ENCODE data around the gene PMPCA. TPM values are rescaled to one million over a fixed set of nuclear protein-coding genes. Genes with fewer than 3 reads are reported as not detected.

PMPCA gene
- total and polyA plus RNA-seq, 2 donors (not counting 3 experiments of a cell fraction or from before 2014, with no cell fraction given), result 69.0 to 75.3 TPM

- CTCF ChIA-PET, result no interaction called here
Measured at GRCh38 chr9:136443687-136444086, 33.2 kb downstream of the PMPCA start.

GRCh38 chr9:136444102-136444501, 33.6 kb downstream of the PMPCA start:
- no peaks in the 10 kb centered on the region for H3K4me1 ChIP-seq (ENCODE audit: control insufficient read depth, extremely low read depth, insufficient read depth, low read length)
- no TSS peak for BruUV-seq (replicated peaks)
- FAIRE-seq (no peak), DNase-seq (ENCODE audit: low read depth, low spot score) (no peak)
- no peaks in the 10 kb centered on the region for H3K9me3 ChIP-seq (replicated peaks; ENCODE audit: control insufficient read depth, insufficient read depth, low read length)
- H3K4me3 ChIP-seq (replicated peaks in 1 of 3; ENCODE audit: insufficient read depth in 1 of 3, low read depth in 1 of 3, low read length in 3 of 3), result no peak overlapping the region
- no peak overlapping the region for H3K9ac ChIP-seq (replicated peaks; ENCODE audit: extremely low read depth, insufficient read depth, low read length)
- H4K20me1 ChIP-seq (replicated peaks; ENCODE audit: control insufficient read depth, extremely low read depth, insufficient read depth, low read length), result no peaks in the 10 kb centered on the region
- TF ChIP-seq POLR2A (IDR thresholded peaks at IDR 0.05; ENCODE audit: low read depth, low read length) (no peak), FOS (IDR thresholded peaks at IDR 0.05; ENCODE audit: borderline replicate concordance, insufficient read depth, low read length) (no peak), POLR2AphosphoS5 (IDR thresholded peaks at IDR 0.05; ENCODE audit: insufficient read depth, low read depth, low read length) (no peak), MAX (IDR thresholded peaks at IDR 0.05; ENCODE audit: insufficient read depth, insufficient read length) (no peak), EZH2 (IDR thresholded peaks at IDR 0.05; ENCODE audit: borderline replicate concordance, low read depth, low read length, severe bottlenecking) (no peak), JUN (IDR thresholded peaks at IDR 0.05; ENCODE audit: borderline replicate concordance, insufficient read depth, insufficient read length, low read depth) (no peak), CTCF (IDR thresholded peaks at IDR 0.05; ENCODE audit: extremely low read depth in 1 of 2, insufficient read depth in 1 of 2, low read depth in 1 of 2, low read length in 2 of 2) (no peak), GATA2 (IDR thresholded peaks at IDR 0.05; ENCODE audit: insufficient read depth, insufficient read length, low read depth, low read length) (no peak), MYC (IDR thresholded peaks at IDR 0.05; ENCODE audit: low read depth, low read length) (no peak)
- H3K79me2 ChIP-seq (ENCODE audit: control insufficient read depth, insufficient read depth, low read length), result peaks cover 4% of the 10 kb centered on the region
- H3K36me3 ChIP-seq (ENCODE audit: control insufficient read depth in 2 of 2, extremely low read depth in 1 of 2, insufficient read depth in 2 of 2, low read length in 2 of 2), result peaks cover 15 to 59% of the 10 kb centered on the region in 2 experiments
- CTCF ChIA-PET, result no interaction called here
- dilution Hi-C loops (cut with MboI; ENCODE audit: extremely low pct_ligation_motif_present, low sequenced_read_pairs), result no loop called here
- no peak overlapping the region for H3K4me2 ChIP-seq (ENCODE audit: insufficient read depth, low read length)
- no peaks in the 10 kb centered on the region for H3K9me1 ChIP-seq (replicated peaks; ENCODE audit: control insufficient read depth, extremely low read depth, insufficient read depth, low read length)
- H3K27ac ChIP-seq (ENCODE audit: insufficient read depth, low read depth, low read length), result no peak overlapping the region
- intact Hi-C loops (cut with micrococcal nuclease), result no loop called here
- H3K27me3 ChIP-seq (ENCODE audit: control insufficient read depth in 2 of 2, insufficient read depth in 2 of 2, low read length in 2 of 2), result no peaks in the 10 kb centered on the region
- POLR2A ChIA-PET, result no interaction called here
- H2AFZ ChIP-seq (ENCODE audit: low read depth, low read length), result no peak overlapping the region

More at GRCh38 chr9:136443687-136444086, 33.2 kb downstream of the PMPCA start:
- Histone ChIP-seq H3K27me3 (ENCODE audit: control insufficient read depth in 2 of 2, insufficient read depth in 2 of 2, low read length in 2 of 2) (no peaks in the 10 kb centered on the region), H3K4me1 (ENCODE audit: control insufficient read depth, extremely low read depth, insufficient read depth, low read length) (no peaks in the 10 kb centered on the region), H3K36me3 (ENCODE audit: control insufficient read depth in 2 of 2, extremely low read depth in 1 of 2, insufficient read depth in 2 of 2, low read length in 2 of 2) (peaks cover 15 to 56% of the 10 kb centered on the region in 2 experiments), H2AFZ (ENCODE audit: low read depth, low read length) (no peak overlapping the region), H3K4me3 (replicated peaks in 1 of 3; ENCODE audit: insufficient read depth in 1 of 3, low read depth in 1 of 3, low read length in 3 of 3) (no peak overlapping the region), H3K4me2 (ENCODE audit: insufficient read depth, low read length) (no peak overlapping the region), H4K20me1 (replicated peaks; ENCODE audit: control insufficient read depth, extremely low read depth, insufficient read depth, low read length) (no peaks in the 10 kb centered on the region), H3K79me2 (ENCODE audit: control insufficient read depth, insufficient read depth, low read length) (peaks cover 8% of the 10 kb centered on the region), H3K9me3 (replicated peaks; ENCODE audit: control insufficient read depth, insufficient read depth, low read length) (no peaks in the 10 kb centered on the region), H3K27ac (ENCODE audit: insufficient read depth, low read depth, low read length) (no peak overlapping the region), H3K9ac (replicated peaks; ENCODE audit: extremely low read depth, insufficient read depth, low read length) (no peak overlapping the region), H3K9me1 (replicated peaks; ENCODE audit: control insufficient read depth, extremely low read depth, insufficient read depth, low read length) (no peaks in the 10 kb centered on the region)
- POLR2A ChIA-PET, result no interaction called here
- no TSS peak for BruUV-seq (replicated peaks)
- FAIRE-seq (no peak), DNase-seq (ENCODE audit: low read depth, low spot score) (no peak)
- TF ChIP-seq MYC (IDR thresholded peaks at IDR 0.05; ENCODE audit: low read depth, low read length), result no peak
- no peak for TF ChIP-seq FOS (IDR thresholded peaks at IDR 0.05; ENCODE audit: borderline replicate concordance, insufficient read depth, low read length)
- no peak for TF ChIP-seq CTCF (IDR thresholded peaks at IDR 0.05; ENCODE audit: extremely low read depth in 1 of 2, insufficient read depth in 1 of 2, low read depth in 1 of 2, low read length in 2 of 2)
- intact Hi-C loops (cut with micrococcal nuclease), result no loop called here
- dilution Hi-C loops (cut with MboI; ENCODE audit: extremely low pct_ligation_motif_present, low sequenced_read_pairs), result no loop called here

Data from endothelial cell of umbilical vein (primary cell).